ENCODE results near the gene COA5. TPM values are rescaled to one million over a fixed set of nuclear protein-coding genes. Genes with fewer than 3 reads are reported as not detected.

COA5 gene
- total and polyA plus RNA-seq, 2 experiments from 2014 or later, result 33.3 to 113 TPM

- H3K4me3 Mint-ChIP-seq, result no peak overlapping the region
These were observed 35.3 kb upstream of the COA5 start for GRCh38 chr2:98643496-98644100.

More at GRCh38 chr2:98643496-98644100, 35.3 kb upstream of the COA5 start:
- Histone ChIP-seq H2AFZ (no peak overlapping the region), H3K27ac (ENCODE audit: low read depth) (no peak overlapping the region), H3K4me3 (no peak overlapping the region), H3K79me2 (replicated peaks; ENCODE audit: insufficient read depth) (no peaks in the 10 kb centered on the region), H3K9me2 (ENCODE audit: insufficient read depth) (no peaks in the 10 kb centered on the region), H3K36me3 (ENCODE audit: insufficient read depth) (no peaks in the 10 kb centered on the region), H3K27me3 (ENCODE audit: insufficient read depth) (no peaks in the 10 kb centered on the region), H3F3A (replicated peaks; ENCODE audit: low read depth) (no peaks in the 10 kb centered on the region), H4K20me1 (replicated peaks; ENCODE audit: insufficient read depth) (no peaks in the 10 kb centered on the region), H3K4me1 (ENCODE audit: insufficient read depth) (peaks cover 16% of the 10 kb centered on the region), H3K4me2 (no peak overlapping the region; the same call in 1 of the 2 replicates)
- no peak overlapping the region for H3K27ac Mint-ChIP-seq
- H3K4me1 Mint-ChIP-seq, result peaks cover 19% of the 10 kb centered on the region
- TF ChIP-seq CREB1 (CRISPR knock-in tag; IDR thresholded peaks at IDR 0.05; ENCODE audit: low read depth) (no peak), ZNF462 (CRISPR knock-in tag; IDR thresholded peaks at IDR 0.05) (no peak), ZNF114 (CRISPR knock-in tag; IDR thresholded peaks at IDR 0.05) (no peak), EZH2 (IDR thresholded peaks at IDR 0.05; ENCODE audit: low read depth, unreplicated experiment) (no peak), JUNB (IDR thresholded peaks at IDR 0.05; ENCODE audit: unreplicated experiment) (no peak), NANOG (IDR thresholded peaks at IDR 0.05; ENCODE audit: borderline replicate concordance) (no peak), STAT1 (IDR thresholded peaks at IDR 0.05; ENCODE audit: unreplicated experiment) (no peak), ZNF331 (CRISPR knock-in tag; IDR thresholded peaks at IDR 0.05; ENCODE audit: low read depth) (no peak), EZH2phosphoT487 (IDR thresholded peaks at IDR 0.05; ENCODE audit: unreplicated experiment) (no peak), POLR2AphosphoS5 (IDR thresholded peaks at IDR 0.05; ENCODE audit: low read depth) (no peak)
- TF ChIP-seq, protein P1, sequence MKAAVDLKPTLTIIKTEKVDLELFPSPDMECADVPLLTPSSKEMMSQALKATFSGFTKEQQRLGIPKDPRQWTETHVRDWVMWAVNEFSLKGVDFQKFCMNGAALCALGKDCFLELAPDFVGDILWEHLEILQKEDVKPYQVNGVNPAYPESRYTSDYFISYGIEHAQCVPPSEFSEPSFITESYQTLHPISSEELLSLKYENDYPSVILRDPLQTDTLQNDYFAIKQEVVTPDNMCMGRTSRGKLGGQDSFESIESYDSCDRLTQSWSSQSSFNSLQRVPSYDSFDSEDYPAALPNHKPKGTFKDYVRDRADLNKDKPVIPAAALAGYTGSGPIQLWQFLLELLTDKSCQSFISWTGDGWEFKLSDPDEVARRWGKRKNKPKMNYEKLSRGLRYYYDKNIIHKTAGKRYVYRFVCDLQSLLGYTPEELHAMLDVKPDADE (IDR thresholded peaks at IDR 0.05), result no peak
- TF ChIP-seq, protein P2, sequence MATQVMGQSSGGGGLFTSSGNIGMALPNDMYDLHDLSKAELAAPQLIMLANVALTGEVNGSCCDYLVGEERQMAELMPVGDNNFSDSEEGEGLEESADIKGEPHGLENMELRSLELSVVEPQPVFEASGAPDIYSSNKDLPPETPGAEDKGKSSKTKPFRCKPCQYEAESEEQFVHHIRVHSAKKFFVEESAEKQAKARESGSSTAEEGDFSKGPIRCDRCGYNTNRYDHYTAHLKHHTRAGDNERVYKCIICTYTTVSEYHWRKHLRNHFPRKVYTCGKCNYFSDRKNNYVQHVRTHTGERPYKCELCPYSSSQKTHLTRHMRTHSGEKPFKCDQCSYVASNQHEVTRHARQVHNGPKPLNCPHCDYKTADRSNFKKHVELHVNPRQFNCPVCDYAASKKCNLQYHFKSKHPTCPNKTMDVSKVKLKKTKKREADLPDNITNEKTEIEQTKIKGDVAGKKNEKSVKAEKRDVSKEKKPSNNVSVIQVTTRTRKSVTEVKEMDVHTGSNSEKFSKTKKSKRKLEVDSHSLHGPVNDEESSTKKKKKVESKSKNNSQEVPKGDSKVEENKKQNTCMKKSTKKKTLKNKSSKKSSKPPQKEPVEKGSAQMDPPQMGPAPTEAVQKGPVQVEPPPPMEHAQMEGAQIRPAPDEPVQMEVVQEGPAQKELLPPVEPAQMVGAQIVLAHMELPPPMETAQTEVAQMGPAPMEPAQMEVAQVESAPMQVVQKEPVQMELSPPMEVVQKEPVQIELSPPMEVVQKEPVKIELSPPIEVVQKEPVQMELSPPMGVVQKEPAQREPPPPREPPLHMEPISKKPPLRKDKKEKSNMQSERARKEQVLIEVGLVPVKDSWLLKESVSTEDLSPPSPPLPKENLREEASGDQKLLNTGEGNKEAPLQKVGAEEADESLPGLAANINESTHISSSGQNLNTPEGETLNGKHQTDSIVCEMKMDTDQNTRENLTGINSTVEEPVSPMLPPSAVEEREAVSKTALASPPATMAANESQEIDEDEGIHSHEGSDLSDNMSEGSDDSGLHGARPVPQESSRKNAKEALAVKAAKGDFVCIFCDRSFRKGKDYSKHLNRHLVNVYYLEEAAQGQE (IDR thresholded peaks at IDR 0.05; ENCODE audit: unreplicated experiment), result no peak
- TF ChIP-seq, protein P3, sequence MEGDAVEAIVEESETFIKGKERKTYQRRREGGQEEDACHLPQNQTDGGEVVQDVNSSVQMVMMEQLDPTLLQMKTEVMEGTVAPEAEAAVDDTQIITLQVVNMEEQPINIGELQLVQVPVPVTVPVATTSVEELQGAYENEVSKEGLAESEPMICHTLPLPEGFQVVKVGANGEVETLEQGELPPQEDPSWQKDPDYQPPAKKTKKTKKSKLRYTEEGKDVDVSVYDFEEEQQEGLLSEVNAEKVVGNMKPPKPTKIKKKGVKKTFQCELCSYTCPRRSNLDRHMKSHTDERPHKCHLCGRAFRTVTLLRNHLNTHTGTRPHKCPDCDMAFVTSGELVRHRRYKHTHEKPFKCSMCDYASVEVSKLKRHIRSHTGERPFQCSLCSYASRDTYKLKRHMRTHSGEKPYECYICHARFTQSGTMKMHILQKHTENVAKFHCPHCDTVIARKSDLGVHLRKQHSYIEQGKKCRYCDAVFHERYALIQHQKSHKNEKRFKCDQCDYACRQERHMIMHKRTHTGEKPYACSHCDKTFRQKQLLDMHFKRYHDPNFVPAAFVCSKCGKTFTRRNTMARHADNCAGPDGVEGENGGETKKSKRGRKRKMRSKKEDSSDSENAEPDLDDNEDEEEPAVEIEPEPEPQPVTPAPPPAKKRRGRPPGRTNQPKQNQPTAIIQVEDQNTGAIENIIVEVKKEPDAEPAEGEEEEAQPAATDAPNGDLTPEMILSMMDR (conservative IDR thresholded peaks at IDR 0.05; ENCODE audit: low read depth in 2 of 2), result no peak
- ATAC-seq (no peak), DNase-seq (ENCODE audit: low spot score) (no peak)
- H3K27me3 Mint-ChIP-seq (ENCODE audit: insufficient read depth, low read depth, poor library complexity), result no peaks in the 10 kb centered on the region
- H3K36me3 Mint-ChIP-seq (ENCODE audit: low read depth), result no peaks in the 10 kb centered on the region
- no peaks in the 10 kb centered on the region for H3K9me3 Mint-ChIP-seq
